IPS DF 19.7 (cell line): ENCODE data around the gene LAMC1.
"Not testable (repeated sequence)": the region's sequence is repeated elsewhere in the genome, so short reads cannot be mapped to it uniquely, and the experiment has no call there.

Experiments used
- DNase-seq: peaks from one replicate; pipeline ENCODE4 v3.0.0-alpha.2; 2013; ENCODE audit warnings: low read depth, low spot score

The LAMC1 gene

DNA sequence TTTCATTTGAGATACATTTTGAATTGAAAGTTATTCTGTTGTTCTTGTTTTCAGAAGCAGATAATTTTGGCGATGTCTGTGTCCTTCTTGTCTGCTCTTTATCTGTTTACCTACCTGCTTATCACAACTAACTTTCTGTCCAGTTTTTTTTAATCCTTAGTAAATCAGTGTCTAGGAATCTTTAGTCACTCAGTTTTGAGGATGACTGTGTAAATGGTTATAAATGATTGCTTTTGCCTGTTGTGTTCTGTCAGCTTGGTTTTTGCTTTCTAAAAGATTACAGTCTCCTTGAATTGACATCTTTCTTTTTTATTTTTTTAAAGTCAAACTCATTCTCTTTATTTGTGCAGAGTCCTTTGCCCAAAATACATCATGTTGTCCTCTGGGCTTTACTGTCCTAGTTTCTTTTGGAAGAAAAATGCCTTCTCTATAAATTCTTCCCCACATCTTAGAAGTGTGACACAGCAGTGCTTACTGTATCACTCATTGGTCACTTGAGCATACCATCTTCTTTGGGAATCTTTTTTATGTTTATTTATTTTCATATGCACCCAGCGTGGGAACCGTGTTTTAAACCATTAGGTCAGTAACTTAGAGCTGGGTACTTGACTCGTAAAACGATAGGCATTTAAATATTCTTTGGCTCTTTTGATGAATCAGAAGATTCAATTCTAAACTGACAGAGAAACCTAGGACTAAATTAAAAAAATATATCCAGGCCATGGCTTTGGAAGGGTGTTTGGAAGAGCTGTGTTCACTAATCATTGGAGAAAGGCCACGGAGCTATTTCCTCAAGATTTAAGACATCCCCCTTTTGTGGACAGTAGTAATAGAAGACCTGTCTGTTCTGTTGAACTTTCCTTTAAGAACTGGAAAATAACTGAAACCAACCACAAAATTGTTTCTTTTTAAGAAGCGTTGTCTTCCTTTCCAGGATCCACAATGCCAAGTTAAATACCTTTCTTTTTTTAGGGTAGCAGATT is 20.9 kb downstream of the LAMC1 start:
- no peak for DNase-seq

DNA sequence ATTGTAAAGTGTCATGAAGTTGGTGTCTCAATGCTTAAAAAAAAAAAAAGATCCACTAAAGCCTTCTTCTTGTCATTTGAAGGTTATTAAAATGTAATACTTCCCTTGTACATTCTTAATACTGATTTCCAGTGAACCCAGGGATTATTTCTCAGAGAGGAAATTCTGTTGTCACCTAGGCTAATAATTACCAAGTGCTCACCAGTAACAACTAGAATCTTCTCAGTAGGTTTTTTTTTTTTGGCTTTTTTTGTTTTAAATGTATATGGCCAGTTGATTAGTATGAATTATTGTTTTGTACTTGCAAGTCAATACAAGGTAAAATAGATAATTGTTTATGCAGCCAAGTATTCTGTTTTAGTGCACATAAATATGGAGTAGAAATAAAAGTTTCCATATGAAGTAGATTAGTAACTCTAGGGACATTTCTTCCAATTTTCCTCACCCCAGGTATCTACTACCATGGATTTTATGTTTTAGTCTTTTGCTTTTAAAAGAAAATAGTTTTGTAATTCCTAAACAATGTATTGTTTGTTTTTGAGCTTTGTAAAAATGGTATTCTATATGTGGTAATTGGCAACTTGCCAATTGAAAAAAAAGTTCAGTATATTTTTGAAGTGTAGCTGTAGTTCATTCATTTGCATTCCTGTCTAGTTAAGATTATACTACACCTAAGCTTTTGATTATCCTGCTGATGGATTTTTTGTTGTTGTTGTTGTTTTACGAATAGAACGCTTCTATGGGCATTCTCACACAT is 21.9 kb downstream of the LAMC1 start:
- no peak for DNase-seq

DNA sequence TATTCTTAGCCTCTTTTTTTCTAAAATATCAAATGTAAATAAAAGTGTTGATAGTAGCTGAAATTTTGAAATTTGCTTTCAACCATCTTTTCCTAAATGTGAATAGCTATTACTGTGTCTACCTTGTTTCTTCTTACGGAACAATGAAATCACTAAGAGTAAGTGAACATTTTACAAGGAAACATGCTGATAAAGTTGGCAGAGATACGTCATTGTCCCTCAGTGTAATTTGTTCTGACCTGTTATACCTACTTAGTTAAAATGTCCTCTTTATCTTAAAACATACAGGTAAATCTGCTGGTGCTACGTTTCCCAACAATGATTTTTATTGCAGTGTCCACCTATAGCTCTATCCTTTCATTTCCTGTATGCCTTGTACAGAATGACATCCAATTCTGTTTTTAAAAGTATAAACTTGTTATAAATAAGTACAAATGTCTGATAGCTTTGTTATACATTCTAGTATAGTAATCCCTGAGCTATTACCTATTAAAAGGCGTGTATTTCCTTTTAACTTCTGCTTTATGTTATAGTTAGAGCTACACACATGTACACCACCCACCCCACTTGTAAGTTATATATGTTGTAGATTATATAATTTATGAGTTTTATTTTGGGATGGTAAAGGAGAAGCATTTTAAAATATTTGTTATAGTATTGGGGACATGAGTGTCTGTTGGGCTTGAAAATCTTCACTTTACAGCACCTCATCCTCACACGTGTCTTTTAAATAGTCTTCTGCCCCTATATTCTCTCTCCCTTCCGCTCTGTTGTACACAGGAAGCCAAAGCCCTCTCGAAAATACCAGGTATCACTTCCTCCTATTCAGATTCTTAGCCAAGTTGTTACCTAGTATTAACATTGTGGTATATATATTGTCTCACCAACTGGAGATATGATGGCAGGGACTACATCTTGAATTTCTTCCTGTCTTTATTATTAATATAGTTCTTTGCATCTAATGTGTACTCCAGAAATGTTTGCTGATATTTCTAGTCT is 25.2 kb downstream of the LAMC1 start:
- DNase-seq, result no peak

DNA sequence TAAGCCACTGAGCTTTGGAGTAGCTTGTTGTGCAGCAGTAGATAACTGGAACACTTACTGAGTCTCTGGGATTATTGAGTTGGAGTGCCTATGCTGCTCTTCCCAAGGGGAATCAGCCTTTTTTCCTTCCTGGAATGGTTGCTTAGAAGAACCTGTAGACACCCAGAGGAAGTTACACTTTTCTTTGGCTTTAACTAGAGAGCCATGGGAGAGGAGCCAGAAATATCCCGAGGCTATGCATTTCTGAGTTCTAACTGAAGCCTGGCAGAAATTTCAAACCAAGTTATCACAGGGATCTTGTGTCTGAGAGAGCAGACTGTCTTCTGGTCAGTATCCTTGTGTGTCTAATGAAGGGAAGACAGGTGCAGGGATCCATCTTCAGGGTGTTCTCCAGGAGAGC is 28.3 kb downstream of the LAMC1 start:
- DNase-seq, result no peak

DNA sequence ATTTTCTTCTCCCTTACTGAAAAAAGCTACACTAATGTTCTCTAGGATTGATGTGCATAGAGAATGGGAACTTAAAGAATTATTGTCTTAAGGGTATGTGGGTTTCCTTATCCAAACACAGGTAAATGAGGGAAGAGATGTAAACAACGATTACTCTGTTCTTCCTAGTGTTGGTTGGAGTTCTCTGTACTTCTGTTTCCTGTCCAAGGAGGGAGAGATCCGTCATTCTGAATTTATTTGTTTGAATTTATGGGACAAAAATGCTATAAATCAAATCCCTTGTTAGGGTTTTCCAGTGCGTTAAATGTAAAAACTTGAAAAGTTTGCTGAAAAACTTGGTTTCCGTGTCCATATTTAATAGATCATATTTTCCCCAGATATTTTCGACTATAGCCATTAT is 29.6 kb downstream of the LAMC1 start:
- DNase-seq, result no peak

DNA sequence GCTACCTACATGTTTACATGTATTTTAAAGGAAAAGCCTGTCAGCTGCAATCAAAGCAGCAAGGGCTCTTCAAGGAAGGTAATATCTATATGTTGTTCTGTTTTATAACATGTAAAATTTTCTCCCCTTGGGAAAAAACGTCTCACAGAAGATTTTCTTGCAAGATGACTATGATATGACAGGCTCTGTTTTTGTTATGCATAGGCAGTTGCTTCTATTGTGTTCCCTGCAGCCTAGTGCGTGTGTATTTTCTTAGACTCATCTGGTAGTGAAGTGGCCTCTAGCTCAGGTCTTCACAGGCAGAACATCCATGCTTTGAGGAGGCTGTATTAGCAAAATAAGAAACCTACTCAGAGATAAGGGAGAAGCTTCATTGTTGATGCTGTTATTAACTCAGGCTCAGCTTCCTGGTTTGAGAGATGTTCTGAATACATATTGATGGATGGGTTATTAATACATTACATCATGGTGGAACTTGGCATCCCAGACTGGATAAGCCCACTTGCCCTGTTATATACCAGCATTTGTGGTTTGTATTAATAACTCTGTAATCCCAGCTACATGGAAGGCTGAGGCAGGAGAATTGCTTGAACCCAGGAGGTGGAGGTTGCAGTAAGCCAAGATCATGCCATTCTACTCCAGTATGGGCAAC is 35.8 kb downstream of the LAMC1 start:
- no peak for DNase-seq

DNA sequence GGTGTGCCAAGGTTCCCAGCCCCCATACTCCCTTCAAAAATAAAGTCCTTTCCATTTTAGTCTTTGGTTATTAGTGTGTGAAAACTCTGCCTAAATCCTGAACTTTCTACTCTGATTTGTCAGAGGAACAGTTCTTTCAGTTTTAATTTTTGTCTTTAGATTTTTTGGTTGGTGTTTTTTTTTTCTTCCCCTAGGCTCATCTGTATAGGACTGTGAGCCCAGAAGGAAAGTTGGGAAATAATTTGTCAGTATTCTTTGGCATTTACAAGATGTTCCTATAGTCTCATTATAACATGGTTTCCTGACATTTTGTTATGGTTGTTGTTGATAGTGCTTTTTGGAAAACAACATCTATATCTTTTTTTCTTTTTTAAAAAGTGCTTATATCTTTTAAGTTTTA is 38.0 kb downstream of the LAMC1 start:
- DNase-seq, result no peak

DNA sequence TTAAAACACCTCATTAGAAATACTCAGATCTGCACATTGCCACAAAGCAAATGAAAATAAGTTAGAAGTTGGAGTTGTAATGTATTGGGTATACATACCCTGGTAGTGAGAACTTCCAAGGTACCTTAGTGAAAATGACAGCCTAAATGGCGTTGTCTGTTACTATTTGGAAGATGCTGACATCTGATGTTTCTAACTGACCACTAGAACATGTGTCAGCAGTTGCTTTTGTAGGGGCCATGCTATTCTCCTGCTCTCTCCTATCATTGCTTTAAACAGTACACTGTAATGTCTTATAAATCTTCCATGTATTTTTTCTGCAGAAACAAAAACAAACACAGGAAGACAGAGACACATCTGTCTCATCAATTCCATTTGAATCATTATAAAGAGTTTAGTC is 40.1 kb downstream of the LAMC1 start:
- no peak for DNase-seq

DNA sequence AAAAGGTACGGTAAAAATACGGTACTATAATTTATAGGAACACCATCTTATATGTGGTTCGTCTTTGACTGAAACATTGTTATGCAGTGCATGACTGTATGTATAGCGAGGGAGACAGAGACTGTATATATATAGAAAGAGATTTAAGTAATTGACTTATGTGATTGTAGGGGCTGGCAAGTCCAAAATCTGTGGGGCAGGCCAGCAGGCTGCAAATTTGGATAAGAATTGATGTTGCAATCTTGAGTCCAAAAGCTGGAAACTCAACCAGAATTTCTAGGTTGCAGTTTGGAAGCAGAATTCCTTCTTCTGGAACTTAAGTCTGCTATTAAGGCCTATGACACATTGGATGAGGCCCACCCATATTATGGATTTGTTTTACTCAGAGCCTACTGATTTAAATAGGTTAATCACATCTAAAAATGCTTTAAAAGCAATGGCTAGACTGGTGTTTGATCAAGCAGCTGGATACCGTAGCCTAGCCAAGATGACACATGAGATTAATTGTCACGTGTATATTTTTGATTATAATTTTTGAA is 42.0 kb downstream of the LAMC1 start:
- DNase-seq, result no peak

DNA sequence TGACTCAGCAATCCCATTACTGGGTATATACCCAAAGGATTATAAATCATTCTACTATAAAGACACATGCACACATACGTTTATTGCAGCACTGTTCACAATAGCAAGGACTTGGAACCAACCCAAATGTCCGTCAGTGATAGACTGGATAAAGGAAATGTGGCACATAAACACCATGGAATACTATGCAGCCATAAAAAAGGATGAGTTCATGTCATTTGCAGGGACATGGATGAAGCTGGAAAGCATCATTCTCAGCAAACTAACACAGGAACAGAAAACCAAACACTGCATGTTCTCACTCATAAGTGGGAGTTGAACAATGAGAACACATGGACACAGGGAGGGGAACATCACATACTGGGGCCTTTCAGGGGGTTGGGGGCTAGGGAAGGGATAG is 43.2 kb downstream of the LAMC1 start:
- not testable (repeated sequence) for DNase-seq

DNA sequence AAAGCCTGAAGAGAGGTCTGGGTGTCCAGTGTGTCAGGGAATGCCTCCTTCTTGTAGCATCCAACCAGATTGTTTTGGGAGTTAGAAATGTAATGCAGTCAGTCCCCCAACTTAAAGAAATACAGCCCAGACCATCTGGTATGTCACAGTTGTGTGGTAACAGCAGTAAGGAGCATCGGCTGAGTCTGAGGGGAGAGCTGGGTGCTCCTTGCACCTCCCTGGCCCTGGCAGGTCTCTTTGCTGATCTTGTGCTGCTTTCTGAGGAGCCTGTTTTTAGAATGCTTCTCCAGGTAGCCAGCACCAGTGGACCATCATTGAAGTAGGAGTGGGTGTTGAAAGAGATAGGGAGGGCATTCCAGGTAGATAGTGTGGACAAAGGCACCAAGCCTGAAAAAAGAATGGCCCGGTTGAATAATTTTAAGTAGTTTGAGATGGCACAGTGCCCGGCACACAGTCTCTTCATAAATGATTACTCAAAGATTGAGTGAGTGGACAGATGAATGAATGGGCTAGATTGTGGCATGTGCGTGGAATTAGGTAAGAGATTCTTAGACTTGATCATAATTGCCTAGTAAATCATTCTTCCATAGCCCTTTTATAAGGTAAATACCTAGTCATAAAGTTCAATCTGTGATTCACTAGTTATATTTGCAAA is 46.5 kb downstream of the LAMC1 start:
- no peak for DNase-seq

DNA sequence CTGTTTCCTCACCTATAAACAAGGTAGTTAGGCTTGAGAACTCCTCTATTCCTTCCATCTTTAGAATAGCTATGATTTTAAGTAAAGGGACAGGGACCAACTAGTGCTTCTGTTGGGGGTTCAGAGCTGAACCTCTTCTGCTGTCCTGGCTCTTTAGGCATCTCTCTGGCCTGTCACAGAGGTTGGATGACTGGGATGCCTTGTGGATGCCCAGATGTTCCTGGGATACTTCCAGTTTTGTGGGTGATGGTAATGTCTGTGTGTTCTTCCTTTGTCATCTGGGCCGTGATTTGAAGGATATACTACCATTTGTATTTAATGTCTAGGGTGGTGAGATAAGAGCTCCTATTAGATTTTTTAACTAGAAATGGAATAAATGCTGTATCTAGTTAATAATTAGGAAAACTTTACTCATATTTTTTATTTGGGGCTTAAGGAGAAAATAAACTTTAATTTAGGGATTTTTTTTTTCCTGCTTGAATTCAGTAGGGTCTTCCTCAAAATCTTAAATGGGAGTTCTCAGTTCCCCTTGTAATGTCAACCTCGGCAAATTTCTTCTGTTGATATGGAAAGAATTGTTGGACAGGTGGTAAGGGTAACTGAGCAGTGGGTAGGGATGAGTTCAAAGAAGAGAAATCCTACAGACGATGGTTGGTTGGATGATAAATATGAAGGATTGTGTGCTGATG is 47.2 kb downstream of the LAMC1 start:
- no peak for DNase-seq

DNA sequence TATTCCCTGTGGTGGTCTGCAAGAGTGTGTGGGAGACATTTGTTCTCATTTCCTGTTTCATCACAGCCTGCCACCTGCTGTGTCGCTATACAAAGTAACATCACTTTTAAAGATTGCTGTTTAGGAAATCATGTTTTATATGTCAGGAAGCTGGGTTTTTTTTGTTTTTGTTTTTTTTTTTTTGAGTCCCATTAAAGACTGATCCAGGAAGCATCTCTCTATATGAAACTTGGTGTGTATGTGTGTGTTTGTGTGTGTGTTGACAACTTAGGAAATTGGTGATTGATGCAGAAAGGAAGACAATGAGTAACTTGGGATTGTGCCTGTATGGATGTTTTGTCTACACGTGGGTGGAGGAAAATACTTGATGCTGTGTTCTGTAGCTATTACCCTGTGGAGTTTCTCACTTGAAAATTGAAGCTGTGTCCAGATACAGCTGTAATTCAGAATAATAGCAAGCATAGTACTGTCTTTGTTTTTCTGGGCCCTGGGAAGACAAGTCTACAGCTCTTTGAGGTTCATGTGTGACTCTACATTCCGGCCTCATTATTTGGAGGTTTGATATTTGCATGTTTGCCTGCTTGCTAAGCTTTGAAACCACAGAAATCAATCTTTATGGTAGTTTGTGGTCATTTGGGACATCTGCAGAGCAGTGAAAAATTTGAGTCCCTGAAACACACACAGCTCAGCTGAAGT is 47.9 kb downstream of the LAMC1 start:
- DNase-seq, result no peak

DNA sequence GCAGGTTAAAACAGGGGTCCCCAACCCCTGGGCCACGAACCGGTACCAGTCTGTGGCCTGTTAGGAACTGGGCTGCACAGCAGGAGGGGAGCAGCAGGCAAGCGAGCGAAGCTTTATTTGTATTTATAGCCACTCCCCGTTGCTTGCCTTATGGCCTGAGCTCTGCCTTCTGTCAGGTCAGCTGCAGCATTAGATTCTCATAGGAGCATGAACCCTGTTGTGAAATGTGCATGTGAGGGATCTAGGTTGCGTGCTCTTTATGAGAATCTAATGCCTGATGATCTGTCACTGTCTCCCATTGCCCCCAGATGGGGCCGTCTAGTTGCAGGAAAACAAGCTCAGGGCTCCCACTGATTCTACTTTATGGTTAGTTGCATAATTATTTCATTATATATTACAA is 49.4 kb downstream of the LAMC1 start:
- DNase-seq, result not testable (repeated sequence)

DNA sequence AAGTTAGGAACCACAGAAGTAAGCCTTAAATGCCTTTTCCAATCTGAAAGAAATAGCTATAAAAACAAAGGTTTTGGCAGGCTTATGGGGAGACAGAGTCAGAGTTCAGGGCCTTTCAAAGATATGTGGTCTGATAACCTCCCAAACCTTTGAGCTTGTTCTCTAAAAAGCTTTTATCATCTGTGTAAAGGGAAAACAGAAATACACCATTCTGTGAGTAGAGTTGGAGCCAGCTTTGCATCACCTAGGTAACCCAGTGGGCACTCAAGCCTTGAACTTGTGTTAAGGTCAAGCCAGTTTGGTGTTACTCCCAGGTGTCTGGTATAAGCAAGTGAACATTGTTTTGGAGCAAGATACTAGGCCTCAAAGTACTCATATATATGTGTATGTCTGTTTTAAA is 50.1 kb downstream of the LAMC1 start:
- DNase-seq, result no peak

DNA sequence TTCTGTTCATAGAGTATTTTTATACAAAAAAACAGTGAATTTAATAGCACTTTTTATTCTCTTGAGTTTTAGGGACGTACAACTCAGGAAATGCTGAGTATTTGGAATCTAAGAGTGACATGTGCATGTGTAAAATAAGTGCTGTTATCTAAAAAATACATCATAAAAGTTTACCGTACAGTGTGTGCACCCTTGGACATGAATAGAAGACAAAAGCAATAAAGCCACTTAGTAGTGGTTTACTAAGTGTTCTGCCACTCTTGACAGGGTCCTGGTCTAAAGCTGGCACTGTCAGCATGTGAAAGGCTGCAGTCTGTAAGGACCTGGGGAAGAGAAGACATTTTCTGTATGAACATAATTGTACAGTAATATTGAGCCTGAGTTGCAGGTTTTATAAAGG is 51.0 kb downstream of the LAMC1 start:
- DNase-seq, result no peak

DNA sequence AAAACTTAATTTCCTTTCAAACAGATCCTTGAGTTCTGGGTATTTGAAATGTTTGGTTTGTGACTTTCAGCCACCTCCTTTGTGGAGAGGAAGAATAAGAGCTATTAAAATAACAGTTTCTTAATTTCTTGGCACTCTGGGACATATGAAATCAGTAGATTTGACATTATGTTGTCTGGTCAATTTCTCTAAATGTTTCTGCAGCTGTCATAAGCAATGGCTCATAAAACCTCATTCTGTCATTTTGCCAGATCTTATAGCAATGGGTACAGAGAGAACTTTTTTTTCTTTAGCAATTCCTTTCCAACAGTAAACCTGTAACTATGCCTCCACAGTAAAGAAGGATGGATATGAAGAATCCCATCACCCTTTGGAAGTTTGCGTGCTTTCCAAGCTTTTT is 52.6 kb downstream of the LAMC1 start:
- DNase-seq, result no peak

DNA sequence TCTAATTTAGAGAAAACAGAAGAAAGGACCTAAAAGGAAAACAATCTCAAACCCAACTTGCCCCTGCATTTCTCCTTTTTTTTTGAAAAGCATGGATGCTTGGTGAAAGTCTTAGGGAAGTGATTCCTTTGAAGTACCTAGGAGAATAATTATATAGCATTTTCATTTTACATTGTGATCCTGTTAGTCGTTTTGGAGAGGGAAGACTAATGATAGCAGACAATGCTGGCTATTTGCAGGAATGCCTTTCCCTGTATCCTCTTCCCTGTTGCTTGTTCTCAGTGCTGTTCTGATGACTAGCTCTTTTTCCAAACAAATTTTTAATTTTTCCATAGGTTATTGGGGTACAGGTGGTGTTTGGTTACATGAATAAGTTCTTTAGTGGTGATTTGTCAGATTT is 53.9 kb downstream of the LAMC1 start:
- no peak for DNase-seq
